GM12878 (cell line): ENCODE results near the gene ALG12. TPM values are rescaled to one million over a fixed set of nuclear protein-coding genes. Genes with fewer than 3 reads are reported as not detected.
A peak's percentile ranks its signal among the peaks of the same experiment; 100 is the strongest.

Experiments used
- ATAC-seq: fragments of 200-7000 bp; cut with Tn5 transposase; 3 replicates; pipeline ENCODE4 v1.9.1; 2020; ENCODE audit warnings: mild to moderate bottlenecking, moderate library complexity
- BruUV-seq: library from RNA; stranded (reverse); fragments of 400-500 nt; replicated peaks from 2 replicates; lab custom pipeline; 2021; lab: Mats Ljungman, UMichigan
- CTCF ChIA-PET: fragments of 300-600 bp; sonication (Branson Sonifier 250); formaldehyde crosslinking; extraction: SDS; loops from one replicate; lab custom pipeline; 2021; ENCODE audit warnings: inconsistent platforms; lab: Yijun Ruan, JAX
- POLR2A ChIA-PET: fragments of 350-600 bp; formaldehyde crosslinking; extraction: SDS; loops from one replicate; lab custom pipeline; 2021; ENCODE audit warnings: inconsistent platforms; lab: Charles Lee
- RAD21 ChIA-PET: fragments of 300-600 bp; sonication (Branson Sonifier 250); formaldehyde crosslinking; loops from one replicate; lab custom pipeline; 2023; ENCODE audit warnings: antibody characterized with exemption; ENCODE audit not compliant: unreplicated experiment; lab: Charles Lee
- SMC1A ChIA-PET: fragments of 300-600 bp; sonication (Branson Sonifier 250); formaldehyde crosslinking; loops from one replicate; lab custom pipeline; 2023; ENCODE audit not compliant: unreplicated experiment, uncharacterized antibody; lab: Charles Lee
- DNase-seq: peaks from one replicate; pipeline ENCODE4 v3.0.0-alpha.2; 2011; ENCODE audit warnings: low read depth, low spot score
- FAIRE-seq: peaks from 3 replicates; lab custom pipeline; 2011; peaks lifted over from hg19 to GRCh38; lab: Jason Lieb, UNC
- H2AFZ ChIP-seq: 2 replicates; pipeline ENCODE4 v1.6.0; 2011; ENCODE audit warnings: low read depth, low read length, control low read depth; ENCODE audit not compliant: control insufficient read depth
- H3K27ac ChIP-seq: 2 replicates; pipeline ENCODE4 v1.5.1; 2011; ENCODE audit warnings: control low read depth; ENCODE audit not compliant: control insufficient read depth, insufficient read depth
- H3K27me3 ChIP-seq, 2 experiments: replicated peaks in 1 of 2; 2 replicates each; pipeline versions ENCODE4 v1.6.0 to v1.6.1; 2011; ENCODE audit warnings: low read length in 1 of 2; ENCODE audit not compliant: control insufficient read depth in 2 of 2, insufficient read depth in 2 of 2
- H3K36me3 ChIP-seq, 2 experiments: 2 replicates each; pipeline ENCODE4 v1.5.1; 2011; ENCODE audit warnings: low read length in 1 of 2; ENCODE audit not compliant: control insufficient read depth in 2 of 2, insufficient read depth in 2 of 2
- H3K4me1 ChIP-seq: 2 replicates; pipeline ENCODE4 v1.6.1; 2011; ENCODE audit warnings: mild to moderate bottlenecking, low read length, moderate library complexity, mixed read lengths; ENCODE audit not compliant: control insufficient read depth, insufficient read depth
- H3K4me2 ChIP-seq: 2 replicates; pipeline ENCODE4 v1.6.0; 2011; ENCODE audit warnings: control low read depth; ENCODE audit not compliant: control insufficient read depth, insufficient read depth
- H3K4me3 ChIP-seq: fragments of 200-600 bp; sonication (generic); 2 replicates; pipeline ENCODE4 v1.5.1; 2016
- H3K79me2 ChIP-seq: 2 replicates; pipeline ENCODE4 v1.6.0; 2011; ENCODE audit warnings: low read length; ENCODE audit not compliant: control insufficient read depth, insufficient read depth
- H3K9ac ChIP-seq: 2 replicates; pipeline ENCODE4 v1.8.0; 2011; ENCODE audit warnings: low read length, control low read depth, mixed read lengths; ENCODE audit not compliant: control insufficient read depth, insufficient read depth
- H3K9me3 ChIP-seq: replicated peaks from 3 replicates; pipeline ENCODE4 v1.5.1; 2011; ENCODE audit warnings: mild to moderate bottlenecking, low read length; ENCODE audit not compliant: control insufficient read depth, insufficient read depth
- H4K20me1 ChIP-seq: 2 replicates; pipeline ENCODE4 v1.6.0; 2011; ENCODE audit not compliant: control insufficient read depth, insufficient read depth
- EGR1 ChIP-seq, 2 experiments: IDR thresholded peaks; 1 replicate in 1 of 2; 2 replicates in 1 of 2; pipeline ENCODE4 v1.6.1; 2011 to 2012; ENCODE audit warnings: low read depth in 2 of 2, low read length in 2 of 2, borderline replicate concordance in 1 of 2, mild to moderate bottlenecking in 1 of 2, moderate library complexity in 1 of 2
- POLR2A ChIP-seq: IDR thresholded peaks from 2 replicates; pipeline ENCODE4 v1.6.1; 2011; ENCODE audit warnings: low read depth, mild to moderate bottlenecking, low read length
- POLR2AphosphoS2 ChIP-seq: IDR thresholded peaks from 2 replicates; pipeline ENCODE4 v1.6.1; 2011; ENCODE audit warnings: low read depth, mild to moderate bottlenecking, low read length, improper control_type of control experiment, moderate library complexity
- RAD21 ChIP-seq: IDR thresholded peaks from 2 replicates; pipeline ENCODE4 v1.6.1; 2011; ENCODE audit warnings: mild to moderate bottlenecking, low read depth, low read length, moderate library complexity; ENCODE audit not compliant: insufficient read depth
- SIX5 ChIP-seq: IDR thresholded peaks from 2 replicates; pipeline ENCODE4 v1.6.1; 2011; ENCODE audit warnings: mild to moderate bottlenecking, low read depth, low read length, moderate library complexity; ENCODE audit not compliant: severe bottlenecking
- STAT3 ChIP-seq: IDR thresholded peaks from 2 replicates; pipeline ENCODE4 v1.6.1; 2011; ENCODE audit warnings: low read depth, low read length, improper control_type of control experiment
- WGBS: methylation state at CpG from one replicate; pipeline ENCODE4 v1.1.6; 2016; ENCODE audit warnings: low lambda C conversion rate; ENCODE audit not compliant: insufficient replicate concordance, insufficient coverage; ENCODE audit errors: missing lambda C conversion rate; 5-methylcytosine and 5-hydroxymethylcytosine counted together
- in situ Hi-C: fragments of 300-500 bp; cut with MboI; formaldehyde crosslinking; loops from 9 replicates; pipeline ENCODE4 v1.14.3; 2018; ENCODE audit warnings: mixed read lengths
- intact Hi-C: fragments of 100-400 bp; cut with micrococcal nuclease; formaldehyde crosslinking; loops from one replicate; pipeline ENCODE4 v1.14.2; 2022; ENCODE audit not compliant: unreplicated experiment
- polyA plus RNA-seq, 11 experiments: library from polyadenylated mRNA; depleted of rRNA in 4 of 11; unstranded in 6 of 11; stranded (reverse) in 5 of 11; fragments of >200 nt; fragmentation: Nextera tagmentation in 4 of 11; fragmentation: Illumina TruSeq in 1 of 11; extraction: Ambion mirVana in 4 of 11; extraction: Trizol in 1 of 11; gene quantifications; 1 replicate in 1 of 11; 2 replicates in 10 of 11; pipeline versions ENCODE4 v1.2.1 to v1.2.3, GENCODE V29; 2011 to 2016; ENCODE audit warnings: inconsistent platforms in 2 of 11, missing spikeins in 2 of 11, low read depth in 1 of 11
- total RNA-seq, 4 experiments: library from RNA; depleted of rRNA in 3 of 4; stranded (reverse); fragments of >200 nt in 3 of 4; fragmentation: Illumina TruSeq in 1 of 4; extraction: Trizol in 1 of 4; gene quantifications; 2 replicates each; pipeline versions ENCODE4 v1.2.1 to v1.2.3, GENCODE V29; 2013 to 2021
- TF ChIP-seq, protein P1 (sequence below): fragments of 450-650 bp; IDR thresholded peaks from 2 replicates; pipeline ENCODE4 v1.6.1; 2017; ENCODE audit warnings: borderline replicate concordance

The ALG12 gene
- total and polyA plus RNA-seq, 10 of the 15 experiments (the other 5 are each of a cell fraction or from before 2014, with no cell fraction given), result 0.22 to 23.4 (median 6.6) TPM

DNA sequence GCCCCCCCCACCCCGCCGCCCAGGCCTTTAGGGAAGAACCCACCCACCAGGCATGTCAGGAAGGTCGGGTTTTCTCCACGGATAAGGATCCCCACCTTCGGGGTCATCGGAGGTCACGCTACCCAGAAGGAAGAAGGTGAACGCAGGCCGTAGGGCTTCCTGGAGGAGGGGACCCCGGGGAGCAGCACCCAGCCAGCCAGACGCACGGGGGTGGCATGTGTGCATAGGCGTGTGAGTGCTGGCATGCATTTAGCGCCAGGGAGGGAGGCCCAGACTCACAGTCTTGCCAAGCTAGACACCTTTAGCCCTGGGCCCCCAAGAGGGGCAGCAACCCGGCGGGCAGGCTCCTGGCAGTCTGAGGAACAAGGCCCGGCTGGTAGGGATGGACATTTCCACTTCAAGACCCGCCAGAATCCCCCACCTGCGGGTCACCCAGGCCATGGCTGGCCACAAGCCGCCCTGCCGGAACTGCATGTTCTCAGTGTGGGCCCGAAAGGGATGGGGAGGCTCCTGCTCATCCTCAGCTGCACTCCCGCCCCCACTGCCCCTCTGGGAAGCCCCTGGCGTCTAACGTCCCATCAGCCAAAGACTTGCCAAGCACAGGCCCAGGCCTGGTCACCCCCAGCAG is 25.6 kb upstream of the ALG12 start:
- H3K36me3 ChIP-seq, result no peaks in the 10 kb centered on the region
- ChIA-PET POLR2A (interaction anchor here (1.0 to 1.5 kb wide), 4 partner anchors 8 to 122 kb away, joined by 3 to 4 read pairs (median 3); no protein-coding TSS in a partner anchor), CTCF (interaction anchor here (1.1 kb wide), 1 partner anchor 10 kb away, joined by 3 read pairs; no protein-coding TSS in a partner anchor), RAD21 (interaction anchor here (1.0 kb wide), 1 partner anchor 19 kb away, joined by 3 read pairs; no protein-coding TSS in a partner anchor), SMC1A (no interaction called here)
- peak overlapping the region; percentile 83 for H3K4me3 ChIP-seq
- DNase-seq (no peak), FAIRE-seq (no peak), ATAC-seq (peak; percentile 52)
- no TSS peak for BruUV-seq
- H3K79me2 ChIP-seq, result peaks cover 16% of the 10 kb centered on the region
- peaks cover 4% of the 10 kb centered on the region; the same call in 1 of the 2 replicates for H3K4me1 ChIP-seq
- peak overlapping the region; percentile 58 for H3K4me2 ChIP-seq
- intact Hi-C loops (no loop called here), in situ Hi-C loops (no loop called here)
- 30% methylated on average over 25 of the region's 25 CpGs for WGBS
- H2AFZ ChIP-seq, result no peak overlapping the region
- H3K9ac ChIP-seq, result peak overlapping the region; percentile 88
- no peaks in the 10 kb centered on the region for H4K20me1 ChIP-seq
- TF ChIP-seq SIX5 (no peak), POLR2AphosphoS2 (no peak), POLR2A (0 out of 2 replicates have a peak, but pooled peaks have one; percentile 8), RAD21 (no peak), EGR1 (IDR thresholded peaks at IDR 0.05; ENCODE audit: borderline replicate concordance in 1 of 2, low read depth in 2 of 2, low read length in 2 of 2) (0 out of 3 replicates have a peak, but pooled peaks of 1 of the 2 experiments have one; percentile 20), STAT3 (no peak)
- TF ChIP-seq, protein P1, sequence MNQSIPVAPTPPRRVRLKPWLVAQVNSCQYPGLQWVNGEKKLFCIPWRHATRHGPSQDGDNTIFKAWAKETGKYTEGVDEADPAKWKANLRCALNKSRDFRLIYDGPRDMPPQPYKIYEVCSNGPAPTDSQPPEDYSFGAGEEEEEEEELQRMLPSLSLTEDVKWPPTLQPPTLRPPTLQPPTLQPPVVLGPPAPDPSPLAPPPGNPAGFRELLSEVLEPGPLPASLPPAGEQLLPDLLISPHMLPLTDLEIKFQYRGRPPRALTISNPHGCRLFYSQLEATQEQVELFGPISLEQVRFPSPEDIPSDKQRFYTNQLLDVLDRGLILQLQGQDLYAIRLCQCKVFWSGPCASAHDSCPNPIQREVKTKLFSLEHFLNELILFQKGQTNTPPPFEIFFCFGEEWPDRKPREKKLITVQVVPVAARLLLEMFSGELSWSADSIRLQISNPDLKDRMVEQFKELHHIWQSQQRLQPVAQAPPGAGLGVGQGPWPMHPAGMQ, result no peak
- no peaks in the 10 kb centered on the region for H3K9me3 ChIP-seq
- no peaks in the 10 kb centered on the region for H3K27me3 ChIP-seq
- H3K27ac ChIP-seq, result peak overlapping the region; percentile 87
